Activated naive CD4-positive, alpha-beta T cell treated with anti-CD3 and anti-CD28 coated beads, Interleukin-2, amount 50 U/mL, for 72 hours (primary cell): Measurements from ENCODE around the gene PIGO. TPM values are rescaled to one million over a fixed set of nuclear protein-coding genes. Genes with fewer than 3 reads are reported as not detected.

Source experiments
- ATAC-seq, 2 donors: fragments of 150-1000 bp; cut with Tn5 transposase; 2 replicates each; pipeline ENCODE4 v1.10.0; 2021; ENCODE audit warnings: mild to moderate bottlenecking in 2 of 2, moderate library complexity in 2 of 2
- DNase-seq, 2 donors: peaks; one replicate each; pipeline ENCODE4 v3.0.0; 2021 to 2022; ENCODE audit warnings: low spot score in 2 of 2
- H3K27ac Mint-ChIP-seq, 2 donors: one replicate each; pipeline ENCODE4 v1.8.0; 2022; ENCODE audit warnings: mild to moderate bottlenecking in 2 of 2, mixed read lengths in 2 of 2
- H3K36me3 Mint-ChIP-seq, 2 donors: one replicate each; pipeline ENCODE4 v1.8.0; 2022; ENCODE audit warnings: mixed read lengths in 2 of 2
- H3K9me3 Mint-ChIP-seq, 2 donors: one replicate each; pipeline ENCODE4 v1.8.0; 2022; ENCODE audit warnings: mixed read lengths in 2 of 2
- total RNA-seq, 2 donors: library from RNA; stranded (reverse); gene quantifications; one replicate each; pipeline ENCODE4 v1.2.3, GENCODE V29; 2022

Gene PIGO
- total RNA-seq, 2 donors from 2014 or later = 13.0 to 20.3 TPM

DNA sequence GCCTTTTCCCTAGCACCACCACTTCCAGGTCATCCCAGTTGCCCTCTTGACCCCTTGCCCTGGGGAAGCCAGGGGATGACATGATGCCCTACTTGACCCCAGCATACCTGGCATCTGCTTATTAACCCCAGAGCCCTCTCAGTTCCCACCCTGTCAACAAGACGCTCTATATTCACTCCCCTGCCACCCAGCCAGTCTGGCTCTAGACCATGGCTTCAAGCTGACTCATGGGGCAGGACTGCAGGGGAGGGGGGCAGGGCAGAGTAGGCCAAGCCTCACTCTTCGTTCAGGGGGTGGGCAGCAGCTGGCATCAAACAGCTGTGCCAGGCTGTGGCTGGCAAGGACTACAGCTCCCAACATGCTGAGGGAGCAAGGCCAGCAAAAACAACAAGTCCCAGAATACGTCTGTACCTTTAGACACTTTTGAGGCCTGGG lies 14.0 kb upstream of the PIGO start:
- ATAC-seq (no peak), DNase-seq (no peak)
- Mint-ChIP-seq H3K27ac (no peak overlapping the region), H3K9me3 (no peaks in the 10 kb centered on the region), H3K36me3 (peaks cover 0 to 5% of the 10 kb centered on the region in 2 donors)

GRCh38 chr9:35108946-35109575 lies 12.7 kb upstream of the PIGO start:
- ATAC-seq (no peak), DNase-seq (no peak)
- no peak overlapping the region for H3K27ac Mint-ChIP-seq
- no peaks in the 10 kb centered on the region for H3K9me3 Mint-ChIP-seq
- H3K36me3 Mint-ChIP-seq = peaks cover 0 to 5% of the 10 kb centered on the region in 2 donors

DNA sequence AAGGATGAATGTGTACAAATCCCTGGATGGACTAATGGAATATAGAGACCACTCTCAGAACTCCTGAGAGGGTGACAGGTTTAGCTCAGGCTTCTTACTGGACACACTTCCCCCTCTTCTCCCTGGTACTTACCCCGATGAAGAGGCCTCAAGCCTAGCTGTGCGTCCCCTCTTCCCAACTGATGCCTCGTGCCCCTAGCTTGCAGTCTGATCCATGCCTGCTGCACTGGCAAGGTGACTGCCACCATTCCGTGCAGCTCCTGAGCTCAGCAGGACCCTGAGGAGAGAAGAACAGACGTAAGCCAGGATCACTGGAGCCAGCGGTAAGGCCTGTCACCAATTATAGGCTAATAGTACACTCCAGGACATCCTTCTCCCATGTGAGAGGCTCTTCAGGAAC lies 12.1 kb upstream of the PIGO start:
- Mint-ChIP-seq H3K27ac (no peak overlapping the region), H3K9me3 (no peaks in the 10 kb centered on the region), H3K36me3 (peaks cover 0 to under 1% of the 10 kb centered on the region in 2 donors)
- ATAC-seq (no peak), DNase-seq (no peak)

DNA sequence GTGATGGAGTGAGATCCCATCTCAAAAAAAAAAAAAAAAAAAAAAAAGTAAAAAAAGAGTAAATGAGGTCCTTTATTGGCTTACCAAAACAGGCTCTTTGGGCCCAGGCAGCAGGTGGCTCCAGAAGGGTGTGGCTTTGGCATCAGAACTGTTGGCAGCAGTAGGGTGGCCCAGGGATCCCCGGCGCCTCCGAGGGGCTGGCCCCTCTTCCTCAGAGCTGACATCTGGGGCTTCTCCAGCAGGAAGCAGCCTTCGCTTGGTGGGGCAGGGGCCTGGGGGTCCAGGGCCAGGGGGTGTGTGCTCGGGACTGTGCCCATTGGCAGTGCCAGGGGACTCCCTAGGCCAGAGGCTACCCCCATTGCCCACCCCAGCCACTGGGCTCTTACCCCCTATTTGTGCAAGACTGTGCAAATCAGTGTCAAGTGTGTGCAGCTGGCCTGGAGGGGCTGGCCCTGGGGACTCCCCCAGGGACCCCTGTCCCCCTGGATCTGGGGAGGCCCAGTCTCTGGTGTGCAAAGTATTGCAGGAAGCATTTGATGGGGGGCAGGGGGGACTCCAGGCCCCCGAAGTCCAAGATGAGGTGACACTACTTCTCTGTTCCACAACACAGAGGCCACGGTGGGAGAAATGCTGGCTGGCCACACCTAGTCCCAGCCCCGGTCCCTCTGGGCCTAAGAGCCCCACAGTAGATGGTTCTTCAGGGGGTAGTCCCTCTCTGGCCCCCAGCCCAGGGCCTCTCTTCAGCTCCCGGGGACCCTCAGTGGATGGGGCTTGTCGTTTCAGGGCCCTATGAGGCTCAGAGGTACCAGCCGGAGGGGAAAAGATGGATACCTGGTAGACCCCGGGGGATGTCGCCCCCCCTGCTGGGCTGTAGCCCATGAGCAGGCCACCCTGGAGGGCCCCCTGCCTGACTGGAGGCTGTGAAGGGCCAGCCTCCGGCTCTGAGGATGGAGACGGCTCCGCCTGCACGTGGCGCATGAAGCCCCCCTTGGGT lies 11.2 kb upstream of the PIGO start:
- ATAC-seq = no peak

GRCh38 chr9:35106343-35106730 lies 9.9 kb upstream of the PIGO start:
- peaks cover 16 to 18% of the 10 kb centered on the region in 2 donors for H3K36me3 Mint-ChIP-seq
- ATAC-seq (no peak), DNase-seq (no peak)
- no peaks in the 10 kb centered on the region for H3K9me3 Mint-ChIP-seq
- no peak overlapping the region for H3K27ac Mint-ChIP-seq

More for the DNA sequence above, 11.2 kb upstream of the PIGO start:
- no peak for DNase-seq
- Mint-ChIP-seq H3K9me3 (no peaks in the 10 kb centered on the region), H3K27ac (no peak overlapping the region), H3K36me3 (peaks cover 6 to 7% of the 10 kb centered on the region in 2 donors)

DNA sequence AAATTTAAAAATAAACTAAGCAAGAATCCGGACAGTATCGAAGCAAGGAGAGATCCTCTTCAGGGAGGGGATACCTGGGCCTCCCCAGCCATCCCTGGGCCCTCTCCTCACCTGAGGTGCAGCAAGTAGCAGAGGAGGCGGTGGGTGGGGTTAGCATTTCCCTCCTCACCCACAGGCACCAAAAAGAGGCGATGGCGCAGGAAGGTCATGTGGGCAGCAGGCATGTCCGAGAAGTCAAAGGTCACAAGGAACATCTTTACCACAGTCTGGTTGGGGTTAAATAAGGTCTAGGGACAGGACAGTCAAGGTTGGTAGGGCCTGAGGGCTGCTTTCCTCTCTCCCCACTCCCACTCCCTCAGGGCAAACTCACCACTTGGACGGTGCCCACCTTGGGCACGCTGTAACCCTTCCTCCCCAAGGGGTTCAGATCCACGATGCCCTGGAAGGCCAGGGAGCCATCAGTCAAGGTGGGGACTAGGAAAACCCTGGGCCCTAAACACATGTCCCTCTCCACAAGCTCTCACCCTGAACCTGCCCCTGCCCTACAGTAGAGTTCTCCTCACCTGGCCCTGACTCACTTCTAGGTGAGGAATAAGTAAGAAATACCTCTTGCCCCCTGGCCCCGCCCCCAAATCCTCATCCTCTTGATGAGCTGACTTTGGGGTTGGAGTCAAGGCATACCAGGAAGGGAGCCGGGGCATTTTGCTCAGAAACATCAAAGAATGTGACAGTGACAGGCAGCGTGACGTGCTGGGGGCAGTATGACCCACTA lies 9.4 kb upstream of the PIGO start:
- Mint-ChIP-seq H3K27ac (peak overlapping the region in 1 of 2 donors; percentile 45), H3K9me3 (no peaks in the 10 kb centered on the region), H3K36me3 (peaks cover 22 to 24% of the 10 kb centered on the region in 2 donors)
- no peak for ATAC-seq
- DNase-seq = no peak

DNA sequence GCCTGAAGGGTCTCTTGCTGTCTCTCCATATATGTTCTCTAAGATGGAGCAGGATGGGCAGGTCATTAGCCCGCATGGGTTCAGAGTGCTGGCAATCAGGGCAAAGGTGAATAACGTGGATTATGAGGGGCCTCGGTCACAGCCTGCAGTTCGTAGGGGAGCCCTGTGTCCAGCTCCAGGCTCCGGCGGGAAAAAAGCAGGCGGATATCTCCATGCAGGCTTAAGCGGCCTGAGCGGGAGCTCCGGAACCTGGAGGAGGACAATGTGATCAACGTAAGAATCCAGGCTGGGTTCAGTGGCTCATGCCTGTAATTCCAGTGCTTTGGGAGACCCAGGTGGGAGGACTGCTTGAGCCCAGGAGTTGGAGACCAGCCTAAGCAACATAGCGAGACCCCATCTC lies 8.7 kb upstream of the PIGO start:
- no peak for ATAC-seq

DNA sequence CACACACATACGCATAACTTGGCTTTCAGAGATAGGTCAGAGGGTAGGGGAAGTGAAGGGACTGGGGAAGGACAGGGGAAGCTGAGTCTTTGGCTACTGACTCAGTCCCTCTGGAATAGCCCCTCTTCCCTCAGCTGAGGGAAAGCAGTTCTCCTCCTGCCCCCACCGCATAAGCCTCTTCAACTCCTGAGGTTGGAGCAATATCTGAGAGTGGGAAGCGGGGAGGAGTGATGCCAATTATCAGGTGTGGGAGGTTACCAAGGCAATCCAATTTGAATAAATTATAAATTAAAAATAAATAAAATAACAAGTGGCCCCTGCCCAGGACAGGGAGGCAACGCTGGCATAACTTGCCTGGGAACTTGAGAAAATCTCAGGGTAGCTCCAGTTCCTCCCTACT lies 8.2 kb upstream of the PIGO start:
- Mint-ChIP-seq H3K9me3 (no peaks in the 10 kb centered on the region), H3K36me3 (peaks cover 28 to 33% of the 10 kb centered on the region in 2 donors), H3K27ac (peak overlapping the region in 1 of 2 donors; percentile 94)
- DNase-seq = no peak
- ATAC-seq = no peak

More for the DNA sequence above, 8.7 kb upstream of the PIGO start:
- H3K27ac Mint-ChIP-seq = no peak overlapping the region
- H3K36me3 Mint-ChIP-seq = peaks cover 28 to 30% of the 10 kb centered on the region in 2 donors
- no peak for DNase-seq
- no peaks in the 10 kb centered on the region for H3K9me3 Mint-ChIP-seq

- Mint-ChIP-seq H3K36me3 (peaks cover 28 to 33% of the 10 kb centered on the region in 2 donors), H3K9me3 (no peaks in the 10 kb centered on the region), H3K27ac (peak overlapping the region; percentile 94 to 95)
- DNase-seq (no peak), ATAC-seq (no peak)
Observed at GRCh38 chr9:35103660-35104191, 7.3 kb upstream of the PIGO start.

DNA sequence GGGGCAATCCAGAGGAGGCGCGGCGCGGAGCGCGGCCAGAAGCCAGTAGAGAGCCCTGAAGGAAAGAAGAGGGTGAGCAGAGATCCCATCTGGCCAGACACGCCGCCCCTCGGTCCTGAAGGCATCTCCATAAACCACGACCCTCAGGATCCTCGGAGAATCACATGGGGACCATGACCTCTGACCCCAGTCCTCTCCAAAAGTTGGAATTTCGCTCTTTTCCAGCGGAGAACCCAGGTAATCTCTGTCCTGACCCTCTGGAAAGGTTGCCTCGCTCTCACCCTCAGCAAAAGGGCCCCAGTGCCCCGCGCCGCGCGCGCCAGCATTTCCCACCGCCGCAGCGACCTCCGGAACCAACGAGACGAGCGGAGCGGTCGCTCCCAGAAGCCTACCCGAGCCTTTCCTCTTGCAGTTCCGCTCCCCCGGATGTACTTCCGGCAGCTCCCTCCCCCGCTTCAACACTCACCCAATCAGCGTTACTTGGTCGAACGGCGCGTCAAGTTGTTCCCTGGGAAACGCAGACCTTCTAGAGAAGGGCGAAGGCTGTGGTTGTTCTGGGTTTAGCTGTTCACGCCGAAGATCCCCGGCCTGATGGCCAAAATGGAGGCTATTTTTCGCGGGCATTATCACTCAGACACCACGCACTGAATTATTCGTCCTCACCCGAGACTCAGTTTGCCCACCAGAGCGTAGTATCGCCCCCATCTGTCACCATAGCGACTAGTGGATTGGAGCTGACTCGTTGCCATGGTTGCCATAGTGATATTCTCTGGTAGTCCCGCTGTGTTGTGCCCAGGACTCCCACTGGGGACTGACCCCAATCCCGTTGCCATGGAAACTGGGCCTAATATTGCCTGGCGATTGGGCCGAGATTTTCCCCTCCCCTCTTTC lies 6.6 kb upstream of the PIGO start, which contains the start of gene STOML2:
Gene STOML2, minus strand, starts transcription at position 363 of the 891 bp plus-strand sequence. Its CDS starts 37 bp downstream, at position 326.
- H3K9me3 Mint-ChIP-seq = no peaks in the 10 kb centered on the region
- ATAC-seq (peak; percentile 98 to 99), DNase-seq (peak; percentile 82 to 94)
- peak within 1 kb of the TSS; percentile 94 to 95 for H3K27ac Mint-ChIP-seq
- H3K36me3 Mint-ChIP-seq = peaks cover 28 to 33% of the 10 kb centered on the region in 2 donors

DNA sequence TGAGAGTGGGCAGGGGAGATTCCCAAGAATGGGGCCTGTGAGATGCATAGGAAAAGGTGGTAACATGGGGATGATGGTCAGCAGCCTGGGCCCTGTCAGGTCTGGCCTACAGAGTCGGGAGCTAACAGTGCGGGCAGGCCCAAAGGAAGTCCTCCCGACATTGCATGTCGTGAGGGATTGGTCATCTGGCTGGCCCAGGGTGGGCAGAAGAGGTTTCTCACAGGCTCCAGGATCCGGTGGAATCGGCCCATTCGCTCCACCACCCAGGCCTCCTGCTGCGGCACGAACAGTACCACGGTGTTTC lies 6.0 kb upstream of the PIGO start:
- DNase-seq (no peak), ATAC-seq (peak in 1 of 2 donors; percentile 1)
- H3K36me3 Mint-ChIP-seq = peaks cover 28 to 33% of the 10 kb centered on the region in 2 donors
- peak overlapping the region; percentile 94 to 95 for H3K27ac Mint-ChIP-seq
- no peaks in the 10 kb centered on the region for H3K9me3 Mint-ChIP-seq

- peak overlapping the region in 1 of 2 donors; percentile 94 for H3K27ac Mint-ChIP-seq
- no peaks in the 10 kb centered on the region for H3K9me3 Mint-ChIP-seq
- H3K36me3 Mint-ChIP-seq = peaks cover 20 to 33% of the 10 kb centered on the region in 2 donors
- ATAC-seq (no peak), DNase-seq (no peak)
Observed at GRCh38 chr9:35097573-35097972, 1.2 kb upstream of the PIGO start.

DNA sequence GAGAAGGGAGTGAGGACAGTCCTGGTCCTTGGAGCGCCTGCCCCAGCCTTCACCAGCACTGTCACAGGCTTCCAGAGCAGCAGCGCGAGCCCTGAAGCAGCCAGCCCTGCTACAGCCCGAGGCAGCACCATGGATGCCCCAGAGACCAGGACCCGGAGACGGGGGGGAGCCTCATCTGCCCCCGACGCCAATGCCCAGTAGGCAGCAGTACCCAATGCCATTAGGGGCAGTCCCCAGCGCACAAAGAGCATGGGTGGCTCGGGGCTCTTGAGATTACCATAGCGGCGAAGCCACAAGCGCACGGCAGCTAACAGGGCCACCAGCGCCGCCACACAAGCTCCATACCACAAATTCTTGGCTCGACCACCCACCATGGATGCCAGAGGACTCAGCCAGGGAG lies 4.9 kb downstream of the PIGO start:
- no peak for DNase-seq
- Mint-ChIP-seq H3K27ac (no peak overlapping the region), H3K9me3 (no peaks in the 10 kb centered on the region), H3K36me3 (peaks cover 0 to 15% of the 10 kb centered on the region in 2 donors)
- ATAC-seq = no peak

DNA sequence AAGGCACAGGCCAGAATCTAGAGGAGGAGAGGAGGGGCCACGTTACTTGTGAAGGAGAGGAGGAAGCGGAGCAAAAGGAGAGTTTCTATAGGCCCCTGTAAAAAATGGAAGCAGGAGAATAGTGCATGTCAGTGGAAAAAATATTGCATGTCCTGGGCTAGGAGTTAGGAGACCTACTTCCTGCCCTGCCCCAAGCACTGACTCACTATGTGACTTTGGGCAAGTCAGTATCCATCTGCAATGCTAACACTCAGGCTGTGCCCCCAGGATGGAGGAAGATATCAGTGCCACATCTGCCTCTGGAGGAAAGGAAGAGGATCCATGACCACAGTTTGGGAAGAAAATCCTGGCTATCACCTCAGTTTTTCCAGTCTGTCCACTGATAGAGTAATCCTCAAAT lies 7.0 kb downstream of the PIGO start:
- H3K27ac Mint-ChIP-seq = peak overlapping the region; percentile 21 to 62
- H3K9me3 Mint-ChIP-seq = no peaks in the 10 kb centered on the region
- peaks cover 0 to 12% of the 10 kb centered on the region in 2 donors for H3K36me3 Mint-ChIP-seq
- DNase-seq (no peak), ATAC-seq (no peak)

DNA sequence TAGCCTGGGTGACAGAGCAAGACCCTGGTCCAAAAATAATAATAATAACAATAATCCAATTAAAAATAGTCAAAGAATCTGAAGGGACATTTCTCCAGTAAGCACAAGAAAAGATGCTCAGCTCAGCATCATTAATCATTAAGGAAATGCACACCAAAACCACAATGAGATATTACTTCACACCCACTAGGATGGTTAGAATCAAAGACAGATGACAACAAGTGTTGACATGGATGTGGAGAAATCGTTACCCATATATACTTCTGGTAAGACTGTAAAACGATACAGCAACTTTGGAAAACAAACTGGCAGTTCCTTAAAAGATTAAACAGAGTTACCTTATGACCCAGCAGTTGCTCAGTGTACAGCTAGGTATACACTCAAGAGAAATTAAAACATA lies 11.3 kb downstream of the PIGO start:
- H3K36me3 Mint-ChIP-seq = peaks cover 2 to 10% of the 10 kb centered on the region in 2 donors
- H3K9me3 Mint-ChIP-seq = no peaks in the 10 kb centered on the region
- H3K27ac Mint-ChIP-seq = peak overlapping the region in 1 of 2 donors; percentile 8
- DNase-seq (no peak), ATAC-seq (no peak)
